HL-60/S4 treated with retinoic acid at 250 ng/mL for 4 days and 3 days (cell line): ENCODE results near the gene MPZL1.

Source experiments
- in situ Hi-C: fragments of 300-500 bp; cut with MboI; formaldehyde crosslinking; loops from 2 replicates; pipeline ENCODE4 v1.7.0; 2022; ENCODE audit warnings: low sequenced_read_pairs

MPZL1 gene

DNA sequence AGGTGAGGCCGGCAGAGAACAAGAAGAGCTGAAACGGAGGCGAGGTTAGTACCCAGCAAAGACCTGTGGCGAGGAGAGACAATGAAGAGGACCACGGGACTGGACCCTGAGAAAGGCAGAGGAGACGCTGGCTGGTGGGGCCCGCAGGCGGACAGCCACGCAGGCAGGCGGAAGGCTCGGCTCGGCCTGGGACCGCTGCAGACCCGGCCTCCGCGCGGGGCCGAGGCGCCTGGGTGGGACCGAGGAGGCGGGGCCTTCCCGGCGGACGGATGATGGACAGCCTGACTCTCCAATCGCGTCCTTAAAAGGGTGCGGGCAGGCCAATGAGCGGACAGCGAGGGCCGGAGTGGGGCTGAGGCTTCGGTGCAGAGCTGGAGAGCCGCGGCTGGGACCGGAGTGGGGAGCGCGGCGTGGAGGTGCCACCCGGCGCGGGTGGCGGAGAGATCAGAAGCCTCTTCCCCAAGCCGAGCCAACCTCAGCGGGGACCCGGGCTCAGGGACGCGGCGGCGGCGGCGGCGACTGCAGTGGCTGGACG is at the start of gene MPZL1:
MPZL1 (plus strand) TSS at position 366 of the 535 bp plus-strand sequence. CDS start 170 bp downstream, outside the sequence.
- in situ Hi-C loops, result no loop called here

GRCh38 chr1:167672831-167673230 is 49.0 kb upstream of the MPZL1 start:
- in situ Hi-C loops, result no loop called here

- in situ Hi-C loops, result no loop called here
These were observed 48.5 kb upstream of the MPZL1 start for GRCh38 chr1:167673265-167673664.

- in situ Hi-C loops, result no loop called here
These were observed 47.6 kb upstream of the MPZL1 start for GRCh38 chr1:167674156-167674555.

DNA sequence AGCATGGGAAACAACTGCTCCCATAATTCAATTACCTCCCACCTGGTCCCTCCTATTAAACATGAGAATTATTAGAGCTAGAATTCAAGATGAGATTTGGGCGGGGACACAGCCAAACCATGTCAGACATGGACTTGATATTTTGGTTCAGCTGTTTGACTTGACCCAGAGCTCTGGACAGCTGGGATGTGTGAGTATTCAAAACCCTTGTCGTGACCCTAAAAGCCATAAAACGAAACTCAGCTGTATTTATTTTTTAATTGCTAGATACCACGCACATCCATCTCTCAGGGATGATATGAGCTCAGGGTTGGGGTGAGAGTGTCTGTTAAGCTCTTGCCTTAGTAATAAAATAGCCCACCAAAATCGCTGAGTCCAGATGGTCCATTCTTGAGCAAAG is 46.3 kb upstream of the MPZL1 start:
- in situ Hi-C loops, result no loop called here

DNA sequence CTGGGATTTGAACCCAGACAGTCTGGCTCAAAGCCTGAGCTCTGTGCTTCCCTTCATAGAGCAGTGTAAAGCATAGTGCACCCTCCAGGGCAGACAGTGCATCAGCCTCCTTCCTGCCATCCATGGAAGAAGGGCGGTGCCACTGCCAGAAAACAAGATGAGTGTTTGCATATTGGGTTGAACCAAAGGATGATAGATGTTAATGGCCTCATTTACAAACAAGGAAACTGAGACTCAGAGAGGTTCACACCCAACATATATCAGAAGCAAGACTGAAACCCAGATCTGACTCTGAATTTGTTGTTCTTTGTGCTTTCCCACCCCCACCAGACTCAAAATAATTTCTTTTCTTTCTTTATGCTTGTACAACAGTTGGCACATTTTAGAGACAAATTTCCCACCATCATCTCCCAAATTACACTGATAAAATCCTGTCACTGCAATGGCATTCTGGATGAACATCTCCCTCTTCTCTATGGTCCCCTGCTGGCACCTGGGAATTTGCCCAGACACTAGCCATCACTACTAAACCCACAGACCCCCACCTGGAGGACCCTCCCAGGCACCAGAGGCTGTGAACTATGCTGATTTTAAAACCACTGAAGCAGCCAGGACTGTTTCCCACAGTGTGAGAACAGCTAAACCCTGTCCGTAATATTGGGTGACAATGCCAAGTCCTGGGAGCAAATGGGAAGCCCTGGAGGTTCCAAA is 45.4 kb upstream of the MPZL1 start:
- in situ Hi-C loops, result no loop called here

DNA sequence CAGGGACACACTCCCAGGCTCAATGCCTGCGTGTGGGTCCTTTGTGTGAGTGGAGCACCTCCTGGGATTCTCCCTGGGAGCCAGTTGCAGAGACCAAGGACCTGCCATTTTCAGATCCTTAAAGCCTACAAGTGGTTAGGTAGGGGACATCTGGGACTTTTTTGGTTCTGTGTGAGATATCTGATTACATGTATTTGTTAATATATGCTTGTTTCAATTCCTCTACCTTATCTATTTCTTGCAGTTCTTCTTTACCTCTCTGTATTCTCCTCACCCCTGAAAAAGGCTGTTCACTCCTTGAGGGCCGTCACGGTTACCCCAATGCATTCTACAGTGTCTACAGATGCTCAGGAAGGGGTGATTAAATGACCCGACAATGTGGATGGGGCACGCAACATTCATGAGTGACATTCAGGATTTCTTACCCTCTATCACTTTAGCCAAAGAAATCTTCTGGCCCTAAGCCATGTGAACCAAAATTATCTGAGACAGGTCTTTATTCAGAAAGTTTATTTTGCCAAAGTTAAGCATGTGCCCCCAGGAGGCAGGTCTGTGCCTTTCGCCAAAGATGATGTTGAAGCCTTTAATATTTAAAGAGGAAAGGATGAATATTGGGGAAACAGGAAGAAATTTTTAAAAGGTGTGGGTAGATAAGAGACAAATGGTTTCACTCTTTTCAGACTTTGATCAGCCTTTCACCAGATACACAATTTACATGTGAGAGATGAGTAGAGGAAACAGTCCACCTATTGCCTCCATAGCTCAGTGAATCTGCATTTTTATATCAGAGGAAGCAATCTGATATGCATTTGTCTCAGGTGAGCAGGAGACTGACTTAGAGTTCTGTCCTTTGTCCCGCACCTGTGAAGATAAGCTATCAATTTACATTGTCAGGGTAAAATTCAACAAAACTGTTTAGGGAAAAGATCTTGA is 44.6 kb upstream of the MPZL1 start:
- in situ Hi-C loops, result no loop called here

GRCh38 chr1:167678422-167678821 is 43.4 kb upstream of the MPZL1 start:
- in situ Hi-C loops, result no loop called here

DNA sequence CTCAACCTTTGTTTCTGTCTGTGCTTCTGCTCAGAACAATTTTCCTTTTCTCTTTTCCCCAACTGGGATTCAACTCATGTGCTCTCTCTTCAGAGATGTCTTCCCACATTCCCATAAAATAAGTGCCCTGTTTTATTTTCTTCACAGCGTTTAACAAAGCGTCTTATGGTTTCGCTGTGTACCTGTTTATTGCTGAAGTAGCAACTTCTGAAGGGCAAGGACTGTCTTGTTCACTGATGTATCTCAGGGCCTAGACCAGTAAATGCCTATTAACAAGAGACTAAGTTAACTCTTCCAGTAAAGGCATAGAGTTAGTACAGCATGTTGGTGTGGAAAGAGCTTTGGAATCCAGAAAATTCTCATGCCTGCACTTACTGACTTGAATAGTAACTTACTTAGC is 42.9 kb upstream of the MPZL1 start:
- in situ Hi-C loops, result no loop called here

- in situ Hi-C loops, result no loop called here
These were observed 42.1 kb upstream of the MPZL1 start for GRCh38 chr1:167679714-167680113.

DNA sequence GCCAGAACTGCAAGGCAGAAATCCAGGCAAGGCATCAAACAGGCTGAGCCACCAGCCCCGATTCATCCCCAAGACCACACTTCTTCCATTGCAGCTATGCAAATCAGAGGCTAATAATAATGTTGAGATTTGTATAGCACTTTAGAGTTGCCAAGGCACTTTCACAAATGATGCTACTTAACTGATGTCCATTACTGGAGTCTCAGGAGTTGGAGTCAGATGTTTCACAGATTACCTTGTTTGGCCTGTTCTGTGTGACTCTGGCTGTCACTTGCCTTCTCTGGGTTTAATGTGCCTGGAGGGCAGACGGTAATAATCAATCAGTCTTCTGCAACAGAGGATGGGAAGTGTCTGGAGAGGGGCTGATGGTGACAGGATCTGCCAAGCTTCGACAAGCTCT is 40.8 kb upstream of the MPZL1 start:
- in situ Hi-C loops, result no loop called here

DNA sequence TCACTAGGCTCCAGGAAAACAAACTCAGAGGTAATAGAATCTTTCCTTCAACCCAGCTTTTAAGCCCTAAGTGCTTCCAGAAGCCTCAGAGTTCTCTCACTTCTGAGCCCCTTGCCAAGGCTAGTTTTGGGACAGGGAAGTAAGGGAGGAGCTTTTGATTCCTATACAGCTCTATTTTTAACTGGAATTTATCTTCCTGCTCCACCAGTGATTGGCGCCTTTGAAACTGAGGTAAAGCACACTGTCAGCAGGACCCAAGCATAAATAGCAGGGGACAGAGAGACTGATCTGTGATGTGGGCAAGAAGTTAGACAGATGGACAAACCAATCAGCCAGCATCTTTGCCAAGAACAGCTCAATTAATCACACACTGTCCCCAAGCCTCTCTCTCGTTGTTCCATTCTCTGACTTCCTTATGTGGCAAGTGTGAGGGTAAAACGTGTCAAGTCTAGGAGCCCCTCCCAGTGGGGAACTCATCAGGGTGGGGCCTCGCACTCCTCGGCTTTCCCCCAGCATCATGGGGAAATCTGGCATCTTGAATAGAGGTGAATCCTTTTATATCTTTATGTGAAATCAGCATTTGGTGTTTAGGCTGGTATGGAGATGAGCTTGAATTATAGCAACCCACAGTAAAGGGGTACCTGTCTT is 40.2 kb upstream of the MPZL1 start:
- in situ Hi-C loops, result no loop called here

DNA sequence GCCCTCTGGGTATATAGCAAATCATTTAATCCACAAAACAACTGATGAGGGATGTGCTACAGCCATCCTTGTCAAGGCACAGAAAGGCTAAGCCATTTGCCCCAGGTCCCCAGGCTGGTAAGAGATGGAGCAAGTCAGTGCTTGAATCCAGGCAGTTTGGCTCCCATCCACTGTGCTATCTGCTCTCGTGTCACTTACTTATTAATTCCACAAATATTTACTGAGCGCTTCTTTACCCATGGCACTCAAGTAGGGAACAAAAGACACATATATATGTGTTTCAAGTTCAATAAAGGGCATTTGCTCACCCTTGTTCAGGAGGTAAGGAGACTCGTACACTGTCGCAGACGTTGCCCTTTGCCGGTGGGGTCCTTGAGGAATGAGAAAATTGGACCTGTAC is 38.6 kb upstream of the MPZL1 start:
- in situ Hi-C loops, result no loop called here

GRCh38 chr1:167683641-167684502 is 37.9 kb upstream of the MPZL1 start:
- in situ Hi-C loops, result no loop called here

- in situ Hi-C loops, result no loop called here
These were observed 35.9 kb upstream of the MPZL1 start for GRCh38 chr1:167685844-167686243.

- in situ Hi-C loops, result no loop called here
These were observed 33.8 kb upstream of the MPZL1 start for GRCh38 chr1:167687919-167688519.

DNA sequence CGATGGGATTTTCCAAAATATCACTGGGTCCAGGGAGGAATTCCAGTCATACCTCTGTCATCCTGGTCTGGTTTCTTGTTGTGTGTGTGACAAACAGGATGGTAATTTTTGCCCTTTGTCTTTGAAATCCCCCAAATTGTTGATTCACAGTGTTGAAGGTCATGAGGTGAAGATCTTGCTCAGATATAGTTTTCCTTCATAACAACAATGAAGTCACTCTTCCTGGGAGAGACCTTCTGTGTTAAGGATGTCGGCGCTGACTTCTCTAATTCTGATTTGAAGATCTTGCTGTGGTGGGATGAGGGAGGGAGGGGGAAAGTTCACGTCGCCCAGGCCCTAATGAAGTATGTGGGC is 32.2 kb upstream of the MPZL1 start:
- in situ Hi-C loops, result no loop called here

DNA sequence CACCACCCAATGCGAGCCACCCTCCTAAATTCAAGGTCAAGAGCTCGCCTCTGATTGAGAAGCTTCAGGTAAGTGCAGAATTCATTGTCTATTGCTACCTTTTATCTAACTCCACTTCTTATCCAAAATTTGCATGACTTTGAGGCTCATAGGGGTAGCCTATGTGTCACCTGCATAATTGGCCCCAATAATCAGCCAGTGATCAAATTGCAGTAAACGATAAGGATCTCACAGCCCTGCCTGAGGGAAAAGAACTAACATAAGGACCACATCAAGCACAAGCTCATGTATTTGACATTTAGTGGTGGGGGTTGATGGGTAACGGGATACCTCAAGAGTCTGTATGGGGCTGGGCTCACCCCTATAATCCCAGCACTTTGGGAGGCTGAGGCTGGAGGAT is 31.7 kb upstream of the MPZL1 start:
- in situ Hi-C loops, result no loop called here

DNA sequence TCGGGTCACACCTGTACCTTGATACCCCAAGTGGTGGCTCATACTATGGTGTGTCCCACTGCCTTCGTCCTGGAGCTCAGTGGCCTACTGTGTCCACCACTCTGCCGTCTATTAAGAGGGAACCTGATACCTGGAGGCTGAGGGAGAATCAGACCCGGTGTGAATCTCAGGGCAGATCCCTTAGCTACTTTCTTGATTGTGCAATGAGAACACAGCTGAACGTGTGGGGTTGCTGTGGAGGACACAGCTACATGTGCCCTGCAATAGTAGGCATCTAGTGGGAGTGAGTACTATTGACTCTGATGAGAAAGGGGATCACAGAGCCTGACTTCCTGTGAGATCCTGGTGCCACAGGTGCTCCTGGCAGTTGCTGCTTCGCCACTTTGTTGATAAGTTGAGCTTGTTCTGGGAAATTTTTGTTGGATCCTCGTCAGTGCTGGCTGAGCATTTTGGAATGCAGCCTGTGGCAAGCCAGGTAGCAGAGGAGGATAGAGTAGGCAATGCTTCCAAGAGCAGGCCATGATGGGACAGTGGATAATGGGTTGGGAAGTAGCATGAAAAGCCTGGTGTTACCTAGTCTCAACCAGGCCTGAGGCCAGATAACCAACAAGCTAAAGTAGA is 28.2 kb upstream of the MPZL1 start:
- in situ Hi-C loops, result no loop called here

DNA sequence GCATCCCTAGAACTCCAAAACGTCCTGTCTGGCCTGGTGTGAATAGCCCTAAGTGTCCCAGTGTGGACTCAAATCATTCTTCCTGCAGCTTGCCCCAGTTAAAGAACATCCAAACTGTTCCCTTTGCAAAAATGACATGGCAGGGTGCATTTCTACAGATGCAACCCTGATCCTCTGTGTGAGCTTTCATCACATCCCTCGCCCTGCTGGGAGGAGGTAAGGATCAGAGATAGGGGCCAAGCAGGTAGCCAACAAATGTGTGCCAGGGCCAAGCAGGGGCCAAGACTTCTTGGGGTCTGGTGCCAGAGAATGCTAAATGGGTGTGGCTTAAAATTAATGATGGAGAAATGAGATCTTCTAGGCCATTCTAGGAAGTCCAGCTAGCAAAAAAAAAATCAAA is 27.1 kb upstream of the MPZL1 start:
- in situ Hi-C loops, result no loop called here
